Stimulated activated CD8-positive, alpha-beta memory T cell treated with anti-CD3 and anti-CD28 coated beads, Interleukin-12 subunit alpha, Interleukin-12 subunit beta, amount 100 ng/mL, for 24 hours (primary cell): Measurements from ENCODE around the gene C11orf98.
A peak's percentile ranks its signal among the peaks of the same experiment; 100 is the strongest.
"Not testable (repeated sequence)": the region's sequence is repeated elsewhere in the genome, so short reads cannot be mapped to it uniquely, and the experiment has no call there.

ENCODE experiments used
- DNase-seq: peaks from one replicate; pipeline ENCODE4 v3.0.0-alpha.2; 2020; ENCODE audit errors: extremely low read depth

Gene C11orf98

GRCh38 chr11:62650283-62650682 is 14.7 kb downstream of the C11orf98 start:
- DNase-seq = not testable (repeated sequence)

- DNase-seq = no peak
Measured at GRCh38 chr11:62649486-62649885, 15.5 kb downstream of the C11orf98 start.

DNA sequence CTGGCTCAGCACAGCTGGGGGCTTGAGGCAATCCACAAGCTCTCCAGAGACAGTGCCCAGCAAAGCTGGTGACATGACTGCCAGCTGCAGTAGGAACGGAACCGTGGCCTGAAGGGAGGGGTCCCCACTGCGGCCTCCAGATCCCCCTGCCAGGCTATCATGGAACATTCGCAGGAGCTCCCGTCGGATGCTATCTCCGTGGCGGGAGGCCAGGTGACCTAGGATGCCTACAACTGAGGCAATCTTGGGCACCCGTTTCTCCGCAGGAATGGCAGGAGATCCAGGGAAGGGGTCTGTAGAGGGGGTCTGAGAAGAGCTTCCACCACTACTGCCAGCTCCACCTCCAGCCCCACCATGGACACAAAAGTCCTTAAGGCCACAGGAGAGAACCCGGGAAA is 16.0 kb downstream of the C11orf98 start:
- no peak for DNase-seq

GRCh38 chr11:62648185-62648966 is 16.6 kb downstream of the C11orf98 start:
- no peak for DNase-seq

DNA sequence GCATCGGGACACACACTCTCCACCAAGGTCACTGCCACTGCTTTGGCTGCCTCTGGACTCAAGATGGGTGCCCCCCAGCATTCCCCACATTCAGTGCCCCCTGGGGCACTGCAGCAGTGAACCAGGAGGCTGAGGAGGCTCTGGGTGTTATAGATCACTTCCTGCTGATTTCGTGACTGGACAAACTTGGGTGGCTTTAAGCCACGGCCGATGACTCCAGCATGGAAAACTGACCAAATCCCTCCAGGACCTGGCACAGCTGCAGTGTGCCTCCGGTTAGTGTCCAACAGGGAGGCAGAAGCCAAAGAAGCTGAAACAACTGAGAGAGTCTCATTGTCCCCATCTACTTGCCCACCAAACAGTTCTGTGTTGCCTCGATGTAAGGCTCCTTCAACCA is 17.4 kb downstream of the C11orf98 start:
- DNase-seq = no peak

DNA sequence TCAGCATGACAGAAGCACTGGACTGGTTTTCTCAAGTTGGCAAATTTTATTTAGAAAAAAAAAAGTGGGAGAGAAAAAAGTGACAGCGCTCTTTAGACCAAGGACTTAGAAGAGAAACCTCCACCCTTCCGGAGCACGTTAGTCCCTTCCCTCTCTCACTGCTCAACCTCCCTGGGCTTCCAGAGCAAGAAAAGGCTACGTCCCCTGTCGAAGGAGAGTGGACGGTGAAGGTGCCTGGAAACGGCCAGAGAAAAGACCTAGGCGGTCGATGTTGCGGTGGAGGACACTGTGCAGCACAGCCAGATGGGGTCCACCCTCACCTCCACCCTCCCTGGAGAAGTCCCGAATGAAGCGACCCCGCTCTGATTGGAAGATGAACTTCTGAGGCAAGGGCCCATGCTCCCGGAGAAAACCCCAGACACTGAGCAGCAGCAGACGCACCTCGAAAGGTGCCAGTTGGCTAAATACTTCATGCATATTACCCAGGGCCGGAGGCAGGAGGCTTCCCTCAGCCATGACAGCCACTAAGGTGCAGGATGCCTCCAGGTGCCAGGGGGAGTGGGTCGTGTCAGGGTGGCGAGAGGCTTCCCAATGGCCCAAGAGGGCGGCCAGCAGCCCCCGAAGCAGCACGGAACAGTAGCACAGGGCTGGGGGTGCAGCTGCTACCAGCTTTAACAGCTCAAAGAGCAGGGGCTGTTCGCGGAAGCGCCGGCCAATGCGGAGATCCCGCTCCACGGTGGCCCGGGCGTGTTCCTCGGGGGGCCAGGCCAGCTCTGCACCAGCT is 18.0 kb downstream of the C11orf98 start:
- DNase-seq = no peak

DNA sequence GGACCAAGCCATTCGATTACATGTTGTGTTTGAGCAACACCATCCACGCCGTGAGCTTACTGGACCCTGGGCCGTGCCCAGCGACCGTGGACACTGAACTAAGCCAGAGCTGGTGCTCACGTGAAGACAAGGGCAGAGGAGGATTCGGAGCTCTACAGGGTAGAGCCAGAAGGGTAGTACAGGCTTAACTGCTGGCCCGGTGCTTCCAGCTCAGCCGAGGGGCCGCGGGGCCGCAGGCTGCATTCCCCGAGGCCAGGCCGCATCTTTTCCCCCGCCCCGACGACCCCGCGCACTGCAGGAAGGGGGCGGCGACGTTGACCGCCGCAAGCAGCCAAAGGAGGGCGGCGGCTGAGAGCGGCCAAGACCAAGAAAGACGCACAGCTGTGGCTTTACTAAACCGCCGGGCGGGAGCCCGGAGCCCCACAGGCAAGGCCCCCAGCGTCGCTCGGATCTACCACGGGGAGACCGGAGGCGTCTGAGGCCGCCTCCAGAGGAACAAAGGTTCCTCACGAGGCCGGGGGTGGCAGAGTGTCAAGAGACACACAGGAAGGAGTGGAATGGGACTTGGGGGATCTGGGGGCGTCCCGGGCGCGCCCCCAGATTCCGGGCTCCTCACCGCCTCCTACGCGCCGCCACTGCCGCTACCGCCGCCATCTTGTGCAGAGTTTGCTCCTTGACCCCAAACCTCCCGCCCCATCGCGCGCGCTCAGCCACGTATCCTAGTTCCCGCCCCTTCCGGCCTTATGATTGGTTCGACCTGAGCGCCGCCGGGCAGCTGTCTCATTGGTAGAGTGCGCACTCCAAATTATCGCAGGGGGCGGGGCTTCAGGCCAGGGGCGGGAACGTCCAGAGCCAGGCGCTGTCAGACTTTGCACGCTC is 18.8 kb downstream of the C11orf98 start, which contains the start of gene GANAB:
Gene GANAB (minus strand): TSS at position 668 of the 879 bp plus-strand sequence. CDS start 14 bp downstream, at position 654.
- DNase-seq = peak; percentile 99

GRCh38 chr11:62645671-62645945 is 19.4 kb downstream of the C11orf98 start:
- no peak for DNase-seq

DNA sequence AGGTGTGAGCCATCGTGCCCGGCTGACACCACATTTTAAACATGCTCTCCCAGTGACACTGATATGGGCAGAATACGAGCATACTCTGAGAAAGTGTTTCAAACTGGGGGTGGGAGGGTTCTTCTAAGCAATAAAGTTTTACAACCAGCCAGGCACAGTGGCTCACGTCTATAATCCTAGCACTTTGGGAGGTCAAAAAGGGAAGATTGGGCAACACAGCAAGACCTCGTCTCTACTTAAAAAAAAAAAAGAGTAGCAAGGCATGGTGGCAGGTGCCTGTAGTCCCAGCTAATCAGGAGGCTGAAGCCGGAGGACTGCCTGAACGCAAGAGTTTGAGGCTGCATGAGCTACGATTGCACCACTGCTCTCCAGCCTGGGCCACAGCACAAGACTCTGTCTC is 20.8 kb downstream of the C11orf98 start:
- DNase-seq = no peak

- DNase-seq = no peak
Measured at GRCh38 chr11:62632492-62632891, 32.5 kb downstream of the C11orf98 start.

DNA sequence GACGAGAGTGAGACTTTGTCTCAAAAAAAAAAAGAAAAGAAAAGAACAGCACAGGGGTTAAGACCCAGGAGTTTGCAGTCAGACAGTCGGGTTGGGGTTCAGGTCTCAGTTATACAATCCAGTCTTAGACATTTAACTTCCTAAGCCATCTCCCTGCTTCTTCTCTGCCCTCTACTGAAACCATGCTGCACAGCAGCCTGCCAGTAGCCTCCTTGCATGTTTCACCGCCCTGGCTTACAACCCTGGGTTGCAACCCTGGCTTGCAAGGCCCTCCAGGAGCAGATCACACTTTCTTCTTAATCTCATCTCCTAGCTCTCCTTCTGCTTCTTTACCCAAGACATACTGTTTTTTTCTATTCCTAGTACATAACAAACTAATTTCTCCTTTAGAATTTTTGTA is 37.3 kb downstream of the C11orf98 start:
- DNase-seq = no peak

DNA sequence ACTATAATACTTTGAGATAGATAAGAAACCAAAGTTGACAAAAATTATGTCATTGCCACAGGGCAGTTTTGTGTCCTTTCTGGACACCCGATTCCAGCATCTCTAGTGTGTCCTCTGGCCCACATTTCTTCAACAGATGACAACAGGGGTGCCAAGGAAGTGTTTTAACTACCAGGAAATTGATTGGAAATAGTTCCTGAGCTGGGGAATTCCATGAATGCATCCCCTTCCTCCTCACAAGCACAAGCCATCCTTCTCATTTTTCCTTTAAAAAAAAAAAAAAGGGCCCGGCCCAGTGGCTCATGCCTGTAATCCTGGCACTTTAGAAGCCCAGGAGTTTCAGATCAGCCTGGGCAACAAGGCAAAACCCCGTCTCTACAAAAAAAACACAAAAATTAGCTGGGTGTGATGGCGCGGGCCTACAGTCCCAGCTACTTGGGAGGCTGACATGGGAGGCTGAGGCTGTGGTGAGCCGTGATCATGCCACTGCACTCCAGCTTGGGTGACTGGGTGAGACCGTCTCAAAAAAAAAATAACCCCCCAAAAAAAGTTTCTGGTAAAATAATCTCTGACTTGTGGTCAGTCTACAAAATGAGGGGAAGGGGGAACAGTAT is 42.4 kb downstream of the C11orf98 start:
- no peak for DNase-seq

DNA sequence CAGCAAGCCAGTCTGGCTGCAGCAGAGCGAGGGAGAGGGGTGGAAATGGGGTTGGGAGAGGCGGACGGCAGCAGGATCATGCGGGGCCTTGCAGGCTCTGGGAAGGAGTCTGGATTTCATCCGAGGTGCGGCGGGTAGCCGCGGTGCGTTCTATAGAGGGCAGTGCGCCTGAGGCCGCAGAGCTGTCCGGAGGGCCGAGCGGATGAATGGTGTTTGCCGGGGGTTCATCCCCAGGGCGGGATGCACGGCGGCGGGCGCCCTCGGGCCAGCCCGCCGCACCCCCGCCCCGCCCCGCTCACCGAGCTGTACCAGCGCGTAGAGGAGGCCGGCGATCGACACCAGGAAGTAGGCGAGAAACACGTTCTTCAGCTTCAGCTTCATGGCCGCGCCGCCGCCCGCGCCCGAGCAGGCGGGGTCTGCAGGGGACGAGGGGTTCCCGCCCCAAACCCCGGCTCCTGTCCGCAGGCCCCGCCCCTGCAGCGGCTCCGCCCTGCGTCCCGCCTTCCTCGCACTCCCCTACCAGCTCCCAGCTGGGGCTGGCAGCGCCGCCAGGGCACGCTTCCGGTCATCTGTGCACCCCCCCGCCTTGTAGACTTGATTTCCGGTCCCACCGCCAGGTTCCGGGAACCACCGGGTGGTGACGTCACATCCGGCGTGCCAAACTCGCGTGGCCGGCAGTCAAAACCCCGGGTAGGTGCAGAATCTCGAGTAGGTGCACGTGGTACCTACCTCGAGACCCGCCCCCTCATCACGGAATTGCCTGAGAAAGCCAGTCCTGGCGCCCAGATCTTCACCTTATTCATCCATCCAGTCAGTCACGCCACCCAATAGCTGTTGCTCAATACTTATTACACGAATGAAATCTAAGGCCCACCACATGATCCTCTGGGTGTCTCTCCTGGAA is 43.2 kb downstream of the C11orf98 start, which contains the start of gene B3GAT3:
Gene B3GAT3 (minus strand): TSS at position 420 of the 904 bp plus-strand sequence. CDS start 39 bp downstream, at position 381.
- peak; percentile 88 for DNase-seq

DNA sequence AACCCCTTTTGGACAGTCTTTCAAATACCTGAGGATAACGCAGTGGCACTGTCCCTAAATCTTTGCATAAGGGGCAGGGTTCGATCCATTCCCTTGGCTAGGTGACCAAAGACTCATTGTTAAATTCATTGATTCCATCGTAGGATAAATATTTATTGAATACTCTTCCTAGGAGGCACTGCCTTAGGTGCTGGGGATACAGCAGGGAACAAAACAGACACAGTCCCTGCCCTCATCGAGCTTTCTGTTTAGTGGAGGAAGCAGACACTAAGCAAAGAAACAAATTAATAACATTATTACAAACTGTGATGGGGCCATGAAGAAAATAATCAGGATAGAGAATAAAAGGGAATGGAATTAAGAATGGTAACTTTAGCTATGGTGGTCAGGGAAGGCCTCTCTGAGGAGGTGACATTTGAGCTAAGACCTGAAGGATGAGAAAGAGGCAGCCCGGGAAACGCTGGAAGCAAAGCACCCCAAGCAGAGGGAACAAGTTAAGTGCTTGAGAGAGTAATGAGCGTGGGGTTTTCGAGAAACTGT is 43.9 kb downstream of the C11orf98 start:
- no peak for DNase-seq

GRCh38 chr11:62616957-62617356 is 48.1 kb downstream of the C11orf98 start:
- DNase-seq = not testable (repeated sequence)

DNA sequence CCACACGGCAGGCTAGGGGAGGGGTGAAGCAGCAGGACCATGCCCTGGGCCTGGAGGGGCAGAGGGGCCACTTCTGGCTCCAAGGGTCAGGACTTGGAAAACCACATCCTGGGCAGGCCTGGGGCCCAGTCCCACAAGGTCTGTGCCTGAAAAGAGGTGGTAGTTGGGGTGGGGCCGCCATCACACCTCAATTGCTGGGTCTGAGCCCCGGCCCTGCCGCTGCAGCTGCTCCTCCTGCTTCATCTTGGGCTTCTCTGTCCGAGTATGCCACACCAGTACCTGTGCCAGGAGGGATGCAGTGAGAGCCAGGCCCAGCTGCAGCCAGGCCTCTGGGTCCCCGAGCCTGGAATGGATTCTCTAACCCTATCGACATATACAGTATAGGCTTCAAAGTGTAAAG is 49.5 kb downstream of the C11orf98 start:
- no peak for DNase-seq

DNA sequence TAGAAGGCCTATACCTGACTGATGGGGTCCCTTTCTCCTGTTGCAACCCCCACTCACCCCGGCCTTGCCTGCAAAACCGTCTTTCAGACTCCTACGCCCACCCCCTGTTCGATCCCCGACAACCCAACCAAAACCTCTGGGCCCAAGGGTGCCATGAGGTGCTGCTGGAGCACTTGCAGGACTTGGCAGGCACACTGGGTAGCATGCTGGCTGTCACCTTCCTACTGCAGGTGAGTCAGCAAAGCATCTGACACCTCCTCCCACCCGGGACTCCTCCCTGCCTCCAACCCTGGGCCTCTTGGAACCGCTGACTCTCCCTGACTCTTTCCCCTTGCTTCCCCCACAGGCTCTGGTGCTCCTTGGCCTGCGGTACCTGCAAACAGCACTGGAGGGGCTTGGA is 50.7 kb downstream of the C11orf98 start:
- DNase-seq = no peak

DNA sequence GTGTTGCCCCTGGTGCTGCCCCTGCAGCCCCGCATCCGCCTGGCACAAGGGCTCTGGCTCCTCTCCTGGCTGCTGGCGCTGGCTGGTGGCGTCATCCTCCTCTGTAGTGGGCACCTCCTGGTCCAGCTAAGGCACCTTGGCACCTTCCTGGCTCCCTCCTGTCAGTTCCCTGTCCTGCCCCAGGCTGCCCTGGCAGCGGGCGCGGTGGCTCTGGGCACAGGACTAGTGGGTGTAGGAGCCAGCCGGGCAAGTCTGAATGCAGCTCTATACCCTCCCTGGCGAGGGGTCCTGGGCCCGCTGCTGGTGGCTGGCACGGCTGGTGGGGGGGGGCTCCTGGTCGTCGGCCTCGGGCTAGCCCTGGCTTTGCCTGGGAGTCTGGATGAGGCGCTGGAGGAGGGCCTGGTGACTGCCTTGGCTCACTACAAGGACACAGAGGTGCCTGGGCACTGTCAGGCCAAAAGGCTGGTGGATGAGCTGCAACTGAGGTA is 51.7 kb downstream of the C11orf98 start:
- DNase-seq = no peak
